Peyer's patch (tissue), 4 donors: Measurements from ENCODE around the gene CCDC188.

Experiments
- POLR2A ChIP-seq, 2 donors: fragments of 450-650 bp; IDR thresholded peaks; one replicate each; pipeline ENCODE4 v1.5.1; 2017; ENCODE audit warnings: antibody characterized with exemption in 2 of 2, mild to moderate bottlenecking in 2 of 2, moderate library complexity in 2 of 2
- TF ChIP-seq, protein P1 (sequence below), 6 experiments: fragments of 450-650 bp in 4 of 6; fragments of 200-600 bp in 2 of 6; sonication (generic) in 1 of 6; IDR thresholded peaks; one replicate each; pipeline ENCODE4 v1.5.1; 2017 to 2019; ENCODE audit warnings: antibody characterized with exemption in 6 of 6, mild to moderate bottlenecking in 3 of 6, moderate library complexity in 1 of 6

DNA sequence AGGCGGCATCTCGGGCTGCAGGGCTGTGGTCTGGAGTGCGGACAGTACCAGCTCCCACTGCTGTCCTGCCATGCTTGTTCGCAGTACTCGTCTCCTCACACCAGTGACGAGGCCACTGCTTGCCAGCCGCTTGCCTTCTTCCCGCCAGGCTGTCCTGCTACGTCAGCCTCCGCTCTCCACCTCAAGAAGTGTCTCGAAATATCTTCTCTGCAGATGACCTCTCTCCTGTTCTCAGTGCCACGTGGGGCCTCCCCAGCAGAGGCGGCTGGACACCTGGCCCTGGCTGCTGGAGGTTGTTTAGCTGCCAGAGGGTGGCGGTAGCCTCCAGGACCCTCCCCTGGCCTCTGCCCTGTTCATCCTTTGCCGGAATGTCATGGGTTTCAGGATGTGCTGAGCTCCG lies 3.1 kb upstream of the CCDC188 start:
- TF ChIP-seq, protein P1, sequence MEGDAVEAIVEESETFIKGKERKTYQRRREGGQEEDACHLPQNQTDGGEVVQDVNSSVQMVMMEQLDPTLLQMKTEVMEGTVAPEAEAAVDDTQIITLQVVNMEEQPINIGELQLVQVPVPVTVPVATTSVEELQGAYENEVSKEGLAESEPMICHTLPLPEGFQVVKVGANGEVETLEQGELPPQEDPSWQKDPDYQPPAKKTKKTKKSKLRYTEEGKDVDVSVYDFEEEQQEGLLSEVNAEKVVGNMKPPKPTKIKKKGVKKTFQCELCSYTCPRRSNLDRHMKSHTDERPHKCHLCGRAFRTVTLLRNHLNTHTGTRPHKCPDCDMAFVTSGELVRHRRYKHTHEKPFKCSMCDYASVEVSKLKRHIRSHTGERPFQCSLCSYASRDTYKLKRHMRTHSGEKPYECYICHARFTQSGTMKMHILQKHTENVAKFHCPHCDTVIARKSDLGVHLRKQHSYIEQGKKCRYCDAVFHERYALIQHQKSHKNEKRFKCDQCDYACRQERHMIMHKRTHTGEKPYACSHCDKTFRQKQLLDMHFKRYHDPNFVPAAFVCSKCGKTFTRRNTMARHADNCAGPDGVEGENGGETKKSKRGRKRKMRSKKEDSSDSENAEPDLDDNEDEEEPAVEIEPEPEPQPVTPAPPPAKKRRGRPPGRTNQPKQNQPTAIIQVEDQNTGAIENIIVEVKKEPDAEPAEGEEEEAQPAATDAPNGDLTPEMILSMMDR (IDR thresholded peaks at IDR 0.05) = no peak
- no peak for TF ChIP-seq POLR2A (IDR thresholded peaks at IDR 0.05)
